HG02981 (cell line): Measurements from ENCODE around the gene TUFM.
"Not testable (repeated sequence)": the region's sequence is repeated elsewhere in the genome, so short reads cannot be mapped to it uniquely, and the experiment has no call there.

ENCODE experiments used
- ATAC-seq: cut with Tn5 transposase; IDR thresholded peaks from one replicate; pipeline ENCODE4 v1.9.1; 2021; ENCODE audit warnings: mild to moderate bottlenecking, moderate library complexity; ENCODE audit not compliant: unreplicated experiment

Gene TUFM

GRCh38 chr16:28875134-28876018 is 29.2 kb upstream of the TUFM start:
- ATAC-seq, result no peak

- no peak for ATAC-seq
These were observed 28.3 kb upstream of the TUFM start for GRCh38 chr16:28874406-28874805.

GRCh38 chr16:28873543-28874201 is 27.5 kb upstream of the TUFM start:
- no peak for ATAC-seq

GRCh38 chr16:28872952-28873351 is 26.8 kb upstream of the TUFM start:
- ATAC-seq, result no peak

DNA sequence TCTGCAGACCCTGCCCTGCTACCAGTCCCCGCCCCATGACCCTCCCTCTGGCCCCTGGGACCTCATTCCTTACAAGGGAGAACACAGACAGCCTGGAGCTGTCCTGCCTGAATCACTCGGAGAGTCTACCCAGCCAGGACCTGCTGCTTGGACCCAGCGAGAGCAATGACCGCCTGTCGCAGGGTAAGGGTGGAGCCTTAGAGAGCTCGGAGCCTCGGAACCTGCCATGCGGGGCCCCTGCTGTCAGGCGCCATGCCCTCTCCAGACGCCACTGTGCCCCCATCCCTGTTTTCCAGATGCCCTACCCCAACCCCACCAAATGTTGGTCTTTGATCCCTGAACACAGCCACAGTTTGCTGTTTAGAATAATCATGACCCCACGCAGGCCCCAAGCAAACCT is 23.1 kb upstream of the TUFM start:
- ATAC-seq, result no peak

- ATAC-seq, result not testable (repeated sequence)
These were observed 21.5 kb upstream of the TUFM start for GRCh38 chr16:28867646-28868045.

DNA sequence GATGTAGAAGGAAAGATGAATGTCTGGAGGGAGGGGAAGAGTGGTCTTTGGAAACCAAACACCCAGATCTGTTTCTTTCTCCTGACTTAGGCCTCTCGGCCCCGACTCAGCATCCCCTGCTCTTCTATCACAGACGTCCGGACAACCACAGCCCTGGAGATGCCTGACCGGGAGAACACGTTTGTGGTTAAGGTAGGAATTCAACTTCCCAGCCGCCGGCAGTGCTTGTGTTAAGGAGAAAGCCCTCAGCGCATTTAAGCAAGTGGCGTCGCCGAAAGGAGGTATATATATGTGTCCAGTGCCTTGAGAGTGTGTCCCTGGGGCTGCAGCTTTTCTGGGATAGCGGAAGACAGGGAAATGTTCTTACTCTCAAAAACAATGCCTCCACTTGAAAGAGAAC is 21.1 kb upstream of the TUFM start:
- ATAC-seq, result no peak

GRCh38 chr16:28866454-28866804 is 20.3 kb upstream of the TUFM start:
- ATAC-seq, result no peak

DNA sequence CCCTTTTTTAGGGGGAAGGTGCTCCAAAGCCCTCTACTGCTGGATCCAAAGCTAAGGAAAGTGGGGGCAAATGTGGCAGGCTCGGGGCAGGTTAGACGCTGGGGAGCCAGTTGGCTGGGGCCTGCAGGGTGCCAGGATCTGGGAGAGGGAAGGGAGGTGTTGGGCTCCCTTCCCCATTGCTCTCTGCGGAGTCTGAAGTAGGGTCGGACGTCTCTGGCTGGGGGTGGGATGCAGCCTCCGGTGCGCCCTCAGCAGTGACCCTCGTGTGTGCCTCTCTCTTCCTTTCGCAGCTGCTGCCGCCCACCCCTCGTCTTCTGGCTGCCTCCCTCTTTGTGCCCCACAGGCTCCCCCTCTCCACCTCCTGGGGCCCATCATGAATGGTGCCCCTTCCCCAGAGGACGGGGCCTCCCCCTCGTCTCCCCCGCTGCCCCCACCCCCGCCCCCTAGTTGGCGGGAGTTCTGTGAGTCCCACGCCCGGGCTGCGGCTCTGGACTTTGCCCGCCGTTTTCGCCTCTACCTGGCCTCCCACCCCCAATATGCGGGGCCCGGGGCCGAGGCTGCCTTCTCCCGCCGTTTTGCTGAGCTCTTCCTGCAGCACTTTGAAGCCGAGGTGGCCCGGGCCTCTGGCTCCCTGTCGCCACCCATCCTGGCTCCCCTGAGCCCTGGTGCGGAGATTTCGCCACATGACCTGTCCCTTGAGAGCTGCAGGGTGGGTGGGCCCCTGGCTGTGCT is 19.7 kb upstream of the TUFM start:
- no peak for ATAC-seq

GRCh38 chr16:28865001-28865688 is 19.0 kb upstream of the TUFM start:
- ATAC-seq, result no peak

GRCh38 chr16:28863929-28864793 is 18.0 kb upstream of the TUFM start:
- ATAC-seq, result no peak

DNA sequence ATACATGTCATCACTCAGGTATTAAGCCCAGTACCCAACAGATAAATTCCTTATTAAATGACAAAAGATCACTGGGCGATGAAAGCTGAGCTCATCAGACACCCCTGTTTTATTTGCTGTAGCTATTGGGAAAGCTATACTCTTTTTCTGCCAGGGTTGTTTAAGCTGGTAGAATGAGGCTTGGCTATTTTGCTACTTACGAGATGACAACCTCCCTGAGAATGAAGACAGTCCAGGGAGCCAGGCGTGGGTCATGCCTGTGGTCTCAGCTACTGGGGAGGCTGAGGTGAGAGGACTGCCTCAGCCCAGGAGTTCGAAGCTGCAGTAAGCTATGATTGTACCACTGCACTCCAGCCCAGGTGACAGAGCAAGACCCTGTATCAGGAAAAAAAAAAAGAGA is 13.2 kb upstream of the TUFM start:
- no peak for ATAC-seq

DNA sequence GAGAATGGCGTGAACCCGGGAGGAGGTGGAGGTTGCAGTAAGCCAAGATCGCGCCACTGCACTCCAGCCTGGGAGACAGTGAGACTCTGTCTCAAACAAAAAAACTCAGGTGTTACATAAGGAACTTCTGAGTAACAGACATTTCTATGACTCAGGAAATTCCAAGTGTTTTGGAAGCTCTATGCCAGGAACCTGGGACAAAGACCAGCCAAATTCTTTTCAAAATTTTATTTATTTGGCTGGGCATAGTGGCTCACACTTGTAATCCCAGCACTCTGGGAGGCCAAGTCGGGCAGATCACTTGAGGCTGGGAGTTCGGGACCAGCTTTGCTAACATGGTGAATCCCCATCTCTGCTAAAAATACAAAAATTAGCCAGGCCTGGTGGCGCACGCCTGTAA is 12.3 kb upstream of the TUFM start:
- ATAC-seq, result no peak

- no peak for ATAC-seq
These were observed 755 bp upstream of the TUFM start for GRCh38 chr16:28846933-28847273.

DNA sequence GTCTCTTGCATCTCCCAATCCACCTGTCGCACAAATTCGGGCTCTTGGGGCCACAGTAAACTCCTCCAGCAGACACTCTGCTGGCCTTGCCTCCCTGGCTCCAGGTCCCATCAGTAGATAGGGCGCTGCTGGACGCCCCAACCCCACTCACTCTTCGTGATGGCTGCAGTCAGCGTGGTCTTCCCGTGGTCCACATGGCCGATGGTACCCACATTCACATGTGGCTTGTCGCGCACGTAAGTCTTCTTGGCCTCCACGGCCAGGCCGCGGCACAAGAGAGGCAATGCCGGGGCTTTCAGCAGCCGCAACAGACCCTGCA is 428 bp downstream of the TUFM start:
- ATAC-seq, result no peak

DNA sequence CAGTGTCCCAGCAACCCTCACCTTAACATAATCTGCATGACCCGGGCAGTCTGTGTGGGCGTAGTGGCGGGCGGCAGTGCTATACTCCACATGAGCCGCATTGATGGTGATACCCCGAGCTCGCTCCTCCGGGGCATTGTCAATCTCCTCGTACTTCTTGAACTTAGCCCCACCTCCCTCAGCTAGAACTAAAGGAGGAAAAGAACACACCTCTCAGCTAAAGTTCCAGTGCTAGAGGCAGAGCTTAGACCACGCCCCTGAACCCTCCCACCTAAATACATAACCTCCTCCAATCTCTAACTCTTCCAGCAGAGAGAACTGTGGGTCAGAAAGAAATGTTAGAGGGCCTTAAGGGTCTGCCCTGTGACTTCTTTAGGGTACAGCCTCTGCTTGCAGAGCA is 855 bp downstream of the TUFM start:
- no peak for ATAC-seq

DNA sequence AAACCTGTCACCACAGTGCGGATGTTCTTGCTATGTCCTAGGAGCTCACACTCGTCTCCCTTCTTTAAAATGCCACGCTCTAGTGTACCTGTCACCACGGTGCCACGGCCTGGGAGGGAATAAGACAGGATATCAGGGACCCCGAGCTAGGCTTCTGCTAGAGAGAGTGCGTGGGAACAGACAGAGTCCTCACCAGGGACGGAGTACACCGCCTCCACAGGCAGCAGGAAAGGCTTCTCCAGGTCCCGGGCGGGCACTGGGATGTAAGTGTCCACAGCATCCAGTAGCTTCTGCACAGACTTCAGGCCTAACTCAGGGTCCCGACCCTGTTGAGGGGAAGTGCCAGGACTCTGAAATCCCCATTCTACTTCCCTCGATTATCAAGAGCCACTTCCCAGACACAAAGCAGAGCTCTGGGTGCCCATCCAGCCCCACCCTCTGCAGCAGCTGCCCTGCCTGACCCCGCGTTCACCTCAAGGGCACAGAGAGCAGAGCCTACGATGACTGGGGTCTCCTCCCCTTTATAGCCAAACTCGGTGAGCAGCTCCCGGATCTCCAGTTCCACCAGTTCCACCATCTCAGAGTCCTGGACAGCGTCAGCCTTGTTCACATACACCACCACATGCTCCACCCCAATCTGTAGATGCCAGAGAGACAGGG is 1.8 kb downstream of the TUFM start:
- no peak for ATAC-seq

- ATAC-seq, result no peak
These were observed 2.4 kb downstream of the TUFM start for GRCh38 chr16:28843766-28844165.

GRCh38 chr16:28842696-28843095 is 3.5 kb downstream of the TUFM start:
- no peak for ATAC-seq

- no peak for ATAC-seq
These were observed 6.2 kb downstream of the TUFM start for GRCh38 chr16:28839899-28840298.
